ENCODE data around the gene IQCE. TPM values are rescaled to one million over a fixed set of nuclear protein-coding genes. Genes with fewer than 3 reads are reported as not detected.

IQCE gene
- total RNA-seq, 1 experiment from 2014 or later: 13.4 TPM

GRCh38 chr7:2613931-2614600, 55.3 kb downstream of the IQCE start:
- TSS peak; percentile 38 for BruUV-seq (replicated peaks)
- intact Hi-C loops (cut with micrococcal nuclease; ENCODE audit: unreplicated experiment): no loop called here
- H3K4me3 ChIP-seq (ENCODE audit: low read depth, low read length): no peak overlapping the region
- CTCF ChIA-PET: no interaction called here
- Mint-ChIP-seq H3K27ac (ENCODE audit: unreplicated experiment) (no peak overlapping the region), H3K36me3 (ENCODE audit: insufficient read depth, unreplicated experiment) (no peaks in the 10 kb centered on the region), H3K27me3 (ENCODE audit: insufficient read depth, unreplicated experiment) (no peaks in the 10 kb centered on the region), H3K4me1 (ENCODE audit: low read depth, unreplicated experiment) (peaks cover 11% of the 10 kb centered on the region), H3K4me3 (ENCODE audit: unreplicated experiment) (no peak overlapping the region), H3K9me3 (ENCODE audit: unreplicated experiment) (no peaks in the 10 kb centered on the region)
- no peaks in the 10 kb centered on the region for H3K27me3 ChIP-seq (replicated peaks; ENCODE audit: control insufficient read depth, insufficient read depth, low read length)
- no peak for DNase-seq
- H3K36me3 ChIP-seq (ENCODE audit: control insufficient read depth, insufficient read depth, low read length): no peaks in the 10 kb centered on the region
- no peaks in the 10 kb centered on the region for H3K9me3 ChIP-seq
- POLR2A ChIA-PET: no interaction called here
- H3K4me1 ChIP-seq: no peaks in the 10 kb centered on the region
- TF ChIP-seq CTCF (IDR thresholded peaks at IDR 0.05; ENCODE audit: insufficient read depth in 1 of 2, low read depth in 1 of 2, low read length in 1 of 2, severe bottlenecking in 1 of 2, unreplicated experiment in 1 of 2): no peak

DNA sequence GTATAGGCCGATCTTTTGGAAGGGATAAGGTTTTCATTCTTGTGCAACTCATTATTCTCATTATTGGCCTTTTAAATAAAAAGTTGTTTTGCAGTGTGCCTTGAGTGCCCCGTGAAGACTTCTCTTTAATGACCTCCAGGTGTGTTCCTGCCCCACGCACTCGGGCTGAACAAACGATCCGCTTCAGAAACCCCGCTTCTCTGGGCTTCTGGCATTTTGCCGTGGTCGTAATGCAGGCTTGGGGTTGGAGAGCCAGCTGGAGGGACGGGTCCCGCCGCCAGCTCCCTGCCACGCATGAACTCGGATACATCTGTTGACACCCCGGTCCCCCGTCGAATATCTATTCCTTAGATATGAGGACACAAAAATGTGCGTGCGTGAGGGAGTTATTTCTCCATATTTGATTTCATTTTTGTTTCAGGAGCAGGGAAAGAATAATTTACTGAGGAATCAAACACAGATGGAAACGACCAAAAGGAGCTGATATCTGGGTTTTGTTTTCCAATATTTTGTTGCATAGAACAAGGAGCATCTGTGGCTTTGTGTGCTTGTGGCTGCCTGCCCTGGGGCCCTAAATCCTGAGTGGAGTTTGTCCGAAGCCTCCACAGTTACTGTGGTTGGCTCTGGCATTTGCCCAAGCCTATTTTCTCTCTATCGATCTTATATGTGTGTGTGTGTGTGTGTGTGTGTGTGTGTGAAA, 56.0 kb downstream of the IQCE start:
- no peak for DNase-seq
- Mint-ChIP-seq H3K4me1 (ENCODE audit: low read depth, unreplicated experiment) (peaks cover 11% of the 10 kb centered on the region), H3K36me3 (ENCODE audit: insufficient read depth, unreplicated experiment) (no peaks in the 10 kb centered on the region), H3K27ac (ENCODE audit: unreplicated experiment) (no peak overlapping the region), H3K9me3 (ENCODE audit: unreplicated experiment) (no peaks in the 10 kb centered on the region), H3K4me3 (ENCODE audit: unreplicated experiment) (no peak overlapping the region), H3K27me3 (ENCODE audit: insufficient read depth, unreplicated experiment) (no peaks in the 10 kb centered on the region)
- no peaks in the 10 kb centered on the region for H3K4me1 ChIP-seq
- no peaks in the 10 kb centered on the region for H3K9me3 ChIP-seq
- intact Hi-C loops (cut with micrococcal nuclease; ENCODE audit: unreplicated experiment): no loop called here
- no peak for TF ChIP-seq CTCF (IDR thresholded peaks at IDR 0.05; ENCODE audit: insufficient read depth in 1 of 2, low read depth in 1 of 2, low read length in 1 of 2, severe bottlenecking in 1 of 2, unreplicated experiment in 1 of 2)
- no peaks in the 10 kb centered on the region for H3K36me3 ChIP-seq (ENCODE audit: control insufficient read depth, insufficient read depth, low read length)
- H3K27me3 ChIP-seq (replicated peaks; ENCODE audit: control insufficient read depth, insufficient read depth, low read length): no peaks in the 10 kb centered on the region
- BruUV-seq (replicated peaks): no TSS peak
- ChIA-PET POLR2A (no interaction called here), CTCF (no interaction called here)
- H3K4me3 ChIP-seq (ENCODE audit: low read depth, low read length): no peak overlapping the region

- BruUV-seq (replicated peaks): no TSS peak
- intact Hi-C loops (cut with micrococcal nuclease; ENCODE audit: unreplicated experiment): no loop called here
- Mint-ChIP-seq H3K4me3 (ENCODE audit: unreplicated experiment) (no peak overlapping the region), H3K27me3 (ENCODE audit: insufficient read depth, unreplicated experiment) (no peaks in the 10 kb centered on the region), H3K27ac (ENCODE audit: unreplicated experiment) (no peak overlapping the region), H3K9me3 (ENCODE audit: unreplicated experiment) (no peaks in the 10 kb centered on the region), H3K36me3 (ENCODE audit: insufficient read depth, unreplicated experiment) (no peaks in the 10 kb centered on the region), H3K4me1 (ENCODE audit: low read depth, unreplicated experiment) (peaks cover 18% of the 10 kb centered on the region)
- no peaks in the 10 kb centered on the region for H3K9me3 ChIP-seq
- no peak for DNase-seq
- no peaks in the 10 kb centered on the region for H3K36me3 ChIP-seq (ENCODE audit: control insufficient read depth, insufficient read depth, low read length)
- no peaks in the 10 kb centered on the region for H3K27me3 ChIP-seq (replicated peaks; ENCODE audit: control insufficient read depth, insufficient read depth, low read length)
- H3K4me3 ChIP-seq (ENCODE audit: low read depth, low read length): no peak overlapping the region
- ChIA-PET POLR2A (no interaction called here), CTCF (no interaction called here)
- H3K4me1 ChIP-seq: peaks cover 8% of the 10 kb centered on the region
- no peak for TF ChIP-seq CTCF (IDR thresholded peaks at IDR 0.05; ENCODE audit: insufficient read depth in 1 of 2, low read depth in 1 of 2, low read length in 1 of 2, severe bottlenecking in 1 of 2, unreplicated experiment in 1 of 2)
Observed at GRCh38 chr7:2616387-2617324, 57.9 kb downstream of the IQCE start.

Measured in Caco-2 (cell line).